Mucosa of rectum (tissue), 2 donors: Measurements from ENCODE around the gene BOLA2B.

Experiments used
- H3K27ac ChIP-seq, 2 donors: one replicate each; pipeline ENCODE4 v1.7.0; 2013; ENCODE audit warnings: inconsistent platforms in 2 of 2, low read depth in 2 of 2, low read length in 2 of 2
- H3K27me3 ChIP-seq, 2 donors: one replicate each; pipeline ENCODE4 v1.7.0; 2013; ENCODE audit warnings: low read length in 2 of 2; ENCODE audit not compliant: control insufficient read depth in 2 of 2, insufficient read depth in 2 of 2
- H3K36me3 ChIP-seq, 2 donors: one replicate each; pipeline ENCODE4 v1.7.0; 2013; ENCODE audit warnings: low read length in 2 of 2; ENCODE audit not compliant: control insufficient read depth in 2 of 2, insufficient read depth in 2 of 2
- H3K4me1 ChIP-seq, 2 donors: one replicate each; pipeline ENCODE4 v1.7.0; 2013; ENCODE audit warnings: low read length in 2 of 2, mild to moderate bottlenecking in 1 of 2; ENCODE audit not compliant: control insufficient read depth in 2 of 2, insufficient read depth in 2 of 2
- H3K4me3 ChIP-seq, 2 donors: one replicate each; pipeline ENCODE4 v1.7.0; 2013; ENCODE audit warnings: low read length in 2 of 2
- H3K9ac ChIP-seq, 2 donors: one replicate each; pipeline ENCODE4 v1.7.0; 2013; ENCODE audit warnings: low read length in 2 of 2, low read depth in 1 of 2, mild to moderate bottlenecking in 1 of 2
- H3K9me3 ChIP-seq, 2 donors: one replicate each; pipeline ENCODE4 v1.7.0; 2013; ENCODE audit warnings: low read length in 2 of 2; ENCODE audit not compliant: control insufficient read depth in 2 of 2
- donor health status: healthy.
- donor health status: Normal muscosa, but diverticular disease.

The BOLA2B gene

GRCh38 chr16:30144017-30144416 lies 49.4 kb downstream of the BOLA2B start:
- no peak overlapping the region for H3K4me3 ChIP-seq
- H3K27ac ChIP-seq: no peak overlapping the region
- H3K4me1 ChIP-seq: peaks cover 9 to 12% of the 10 kb centered on the region in 2 donors
- H3K36me3 ChIP-seq: no peaks in the 10 kb centered on the region
- H3K9me3 ChIP-seq: no peaks in the 10 kb centered on the region
- H3K9ac ChIP-seq: no peak overlapping the region
- H3K27me3 ChIP-seq: no peaks in the 10 kb centered on the region

GRCh38 chr16:30143347-30143702 lies 50.1 kb downstream of the BOLA2B start:
- H3K27ac ChIP-seq: no peak overlapping the region
- no peaks in the 10 kb centered on the region for H3K36me3 ChIP-seq
- peaks cover 9 to 12% of the 10 kb centered on the region in 2 donors for H3K4me1 ChIP-seq
- no peaks in the 10 kb centered on the region for H3K27me3 ChIP-seq
- H3K4me3 ChIP-seq: no peak overlapping the region
- H3K9ac ChIP-seq: no peak overlapping the region
- no peaks in the 10 kb centered on the region for H3K9me3 ChIP-seq
